T-helper 1 cell (primary cell): ENCODE measurements around the gene ITGA1.

Source experiments
- DNase-seq, 5 donors: peaks; one replicate each; pipeline ENCODE4 v3.0.0-alpha.2; 2012 to 2020

Gene ITGA1

DNA sequence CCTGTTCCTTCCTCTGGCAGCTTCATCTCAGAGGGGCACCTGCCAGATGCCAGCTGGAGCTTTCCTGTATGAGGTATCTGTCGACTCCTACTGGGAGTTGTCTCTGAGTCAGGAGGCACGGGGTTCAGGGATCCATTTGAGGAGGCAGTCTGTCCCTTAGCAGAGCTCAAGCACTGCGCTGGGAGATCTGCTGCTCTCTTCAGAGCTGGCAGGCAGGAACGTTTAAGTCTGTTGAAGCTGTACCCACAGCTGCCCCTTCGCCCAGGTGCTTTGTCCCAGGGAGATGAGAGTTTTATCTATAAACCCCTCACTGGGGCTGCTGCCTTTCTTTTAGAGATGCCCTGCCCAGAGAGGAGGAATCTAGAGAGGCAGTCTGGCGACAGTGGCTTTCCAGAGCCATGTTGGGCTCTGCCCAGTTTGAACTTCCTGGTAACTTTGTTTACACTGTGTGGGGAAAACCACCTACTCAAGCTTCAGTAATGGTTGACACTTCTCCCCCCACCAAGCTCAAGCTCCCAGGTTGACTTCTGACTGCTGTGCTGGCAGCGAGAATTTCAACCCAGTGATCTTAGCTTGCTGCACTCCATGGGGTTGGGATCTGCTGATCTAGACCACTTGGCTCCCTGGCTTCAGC lies 189.7 kb downstream of the ITGA1 start:
- no peak for DNase-seq

DNA sequence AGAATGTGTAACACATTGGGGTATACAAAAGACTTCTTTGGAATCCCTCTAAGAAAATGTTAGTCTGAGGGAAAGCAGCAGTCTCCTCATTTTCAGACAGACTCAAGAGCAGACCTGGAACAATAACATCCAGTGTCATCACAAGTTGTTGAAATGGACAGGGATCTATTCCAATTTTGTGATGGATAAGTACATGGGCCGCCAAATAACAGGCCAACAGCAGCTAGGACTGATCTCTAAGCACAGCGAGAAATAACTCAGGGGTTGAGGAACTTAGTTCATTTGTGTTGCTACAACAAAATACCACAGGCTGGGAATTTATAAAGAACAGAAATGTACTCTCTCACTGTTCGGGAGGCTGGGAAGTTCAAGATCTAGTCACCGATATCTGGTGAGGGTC lies 193.8 kb downstream of the ITGA1 start:
- no peak for DNase-seq

- no peak for DNase-seq
Observed at GRCh38 chr5:52983731-52984636, 196.3 kb downstream of the ITGA1 start.

DNA sequence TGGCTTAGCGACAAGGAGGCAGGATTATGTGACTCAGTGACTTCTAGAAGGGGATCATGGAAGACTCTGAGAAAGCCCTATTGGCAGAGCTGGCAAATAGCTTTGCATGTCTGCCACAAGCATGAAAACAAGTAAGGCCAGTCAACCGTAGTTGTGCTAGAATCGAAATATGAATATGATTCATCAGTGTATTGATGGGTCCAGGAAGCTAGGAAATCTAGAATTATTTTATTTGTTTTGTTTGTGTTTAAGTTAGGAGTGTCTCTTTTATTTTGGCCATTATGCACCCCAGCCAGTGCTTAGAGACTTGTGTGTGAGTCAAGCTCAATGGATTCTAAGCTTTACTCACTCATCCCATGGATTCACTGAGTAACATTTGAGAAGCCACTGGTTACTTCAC lies 197.6 kb downstream of the ITGA1 start:
- DNase-seq = no peak

- DNase-seq = peak in 1 of 5 donors; percentile 28
Observed at GRCh38 chr5:52987711-52988331, 200.1 kb downstream of the ITGA1 start.

DNA sequence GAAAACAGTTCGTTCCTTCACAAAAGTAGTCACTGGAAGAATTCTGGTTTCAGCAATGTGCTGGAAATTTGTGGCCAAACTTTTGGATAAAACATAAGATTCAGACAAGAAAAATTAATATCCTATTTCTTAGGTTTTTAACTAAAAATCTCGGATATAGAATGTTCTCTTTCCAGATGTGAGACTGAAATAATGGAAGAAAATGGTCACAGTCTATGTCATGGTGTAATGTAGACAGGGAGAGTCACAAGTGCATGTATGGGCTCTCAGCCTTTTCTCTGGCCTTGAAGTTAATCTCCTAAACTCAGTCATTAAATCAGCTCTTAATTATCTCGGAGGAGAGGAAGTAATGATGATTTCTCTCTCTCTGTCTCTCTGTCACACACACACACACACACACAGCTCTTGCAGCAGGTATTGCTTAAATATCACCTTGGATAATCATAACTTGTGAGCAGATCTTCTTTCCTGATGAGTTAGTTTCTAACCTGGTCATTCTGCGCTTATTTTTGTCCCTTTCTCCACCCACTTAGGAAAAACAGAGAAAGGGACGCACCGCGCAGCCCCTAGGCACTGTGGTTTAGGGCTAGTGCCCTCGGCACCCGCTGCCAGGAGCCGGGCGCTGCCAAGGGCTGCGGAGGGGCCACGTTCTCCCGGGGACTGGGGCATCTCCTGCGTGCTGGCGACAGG lies 200.8 kb downstream of the ITGA1 start:
- DNase-seq = peak in 1 of 5 donors; percentile 23

DNA sequence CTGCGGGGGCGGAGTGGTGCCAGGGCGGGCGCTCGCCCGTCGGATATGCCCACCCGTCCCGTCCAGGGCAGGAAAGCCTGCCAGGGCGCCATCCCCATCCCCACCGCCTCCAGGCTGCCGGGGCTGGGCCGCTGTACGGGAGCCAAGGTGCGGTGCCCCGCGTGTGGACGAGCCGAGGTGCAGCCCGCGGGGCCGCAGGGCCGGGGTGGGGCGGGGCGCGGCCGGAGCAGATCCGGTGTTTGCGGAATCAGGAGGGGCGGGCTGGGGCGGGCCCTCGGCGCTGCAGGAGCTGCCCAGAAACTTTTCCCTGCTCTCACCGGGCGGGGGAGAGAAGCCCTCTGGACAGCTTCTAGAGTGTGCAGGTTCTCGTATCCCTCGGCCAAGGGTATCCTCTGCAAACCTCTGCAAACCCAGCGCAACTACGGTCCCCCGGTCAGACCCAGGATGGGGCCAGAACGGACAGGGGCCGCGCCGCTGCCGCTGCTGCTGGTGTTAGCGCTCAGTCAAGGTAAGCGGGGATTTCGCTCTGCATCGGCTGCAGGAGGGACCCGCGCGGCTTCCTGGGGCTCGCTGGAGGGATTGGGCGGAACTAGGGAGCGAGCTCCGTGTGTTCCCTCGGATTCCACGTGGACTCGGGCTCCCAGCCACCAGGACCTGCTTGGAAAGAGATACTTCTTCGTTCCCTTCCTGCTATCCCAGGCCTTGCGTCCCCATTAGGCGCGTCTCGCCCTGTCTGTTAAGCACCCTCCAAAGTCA lies 201.5 kb downstream of the ITGA1 start, which contains the start of gene ITGA2:
Gene ITGA2 (plus strand): TSS at position 328 of the 756 bp plus-strand sequence. CDS start 117 bp downstream, at position 445.
- peak; percentile 3 to 57 (median 9) for DNase-seq

GRCh38 chr5:52989781-52990527 lies 202.2 kb downstream of the ITGA1 start:
- peak in 4 of 5 donors; percentile 8 to 52 (median 12) for DNase-seq

GRCh38 chr5:52990528-52990925 lies 202.8 kb downstream of the ITGA1 start:
- no peak for DNase-seq

DNA sequence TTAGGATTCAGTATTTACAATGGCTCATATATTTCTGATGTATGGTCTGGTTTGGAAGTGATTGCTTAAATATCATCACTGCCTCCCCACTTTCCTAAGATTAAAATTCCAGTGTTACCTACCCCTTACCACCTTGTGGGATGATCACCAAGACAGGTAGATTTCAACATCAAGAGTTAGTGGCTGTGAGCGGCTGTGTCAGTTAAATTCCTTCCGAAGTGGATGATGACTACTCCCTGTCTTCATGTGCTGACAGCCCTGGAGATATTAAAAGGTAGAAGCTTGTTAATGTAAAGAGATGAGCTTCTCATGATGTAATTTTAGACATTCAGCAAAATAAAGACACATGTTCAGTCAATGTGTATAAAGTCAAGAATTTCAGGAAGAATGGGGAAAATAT lies 205.7 kb downstream of the ITGA1 start:
- no peak for DNase-seq

GRCh38 chr5:52994266-52994665 lies 206.6 kb downstream of the ITGA1 start:
- DNase-seq = no peak

DNA sequence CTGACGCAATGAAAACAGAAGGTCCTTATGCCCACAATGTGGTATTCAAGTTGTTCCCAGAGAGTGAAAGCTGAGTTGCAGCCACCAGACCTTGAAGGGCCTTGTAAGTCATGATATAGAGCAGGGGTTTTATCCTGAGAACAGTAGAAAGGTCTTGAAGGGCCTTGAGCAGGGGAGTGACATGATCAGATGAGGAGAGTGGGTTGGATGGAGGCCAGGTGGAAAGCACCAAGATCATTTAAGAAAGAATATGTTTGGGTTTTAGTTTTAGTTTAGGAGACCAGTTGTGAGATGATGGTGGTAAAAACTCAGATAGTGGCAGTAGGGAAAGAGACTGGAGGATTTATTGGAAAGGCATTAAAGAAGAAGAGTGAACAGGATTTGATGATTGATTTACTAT lies 207.4 kb downstream of the ITGA1 start:
- no peak for DNase-seq

- DNase-seq = no peak
Observed at GRCh38 chr5:52995914-52996313, 208.2 kb downstream of the ITGA1 start.

DNA sequence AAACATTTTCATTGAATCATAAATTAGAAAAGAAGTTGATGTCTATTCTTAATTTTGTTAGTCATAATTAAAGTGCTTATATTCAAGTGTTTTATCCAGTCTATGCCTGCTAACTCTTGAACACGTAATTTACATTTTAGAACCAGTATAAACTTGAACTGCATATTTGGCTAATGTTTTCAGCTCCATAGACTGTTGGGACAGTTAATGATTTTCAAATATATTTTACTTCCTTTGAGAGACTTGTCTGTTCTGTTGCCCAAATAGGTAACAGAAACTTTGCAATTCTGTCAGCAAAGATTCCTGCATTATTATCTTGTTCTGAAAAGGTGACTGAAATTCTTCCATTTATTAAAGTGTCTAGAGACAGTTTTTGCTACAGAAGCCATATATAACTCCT lies 209.3 kb downstream of the ITGA1 start:
- no peak for DNase-seq

GRCh38 chr5:52997424-52997823 lies 209.7 kb downstream of the ITGA1 start:
- DNase-seq = no peak

- DNase-seq = no peak
Observed at GRCh38 chr5:52998552-52999313, 211.0 kb downstream of the ITGA1 start.

GRCh38 chr5:52999344-52999949 lies 211.7 kb downstream of the ITGA1 start:
- DNase-seq = peak in 1 of 5 donors; percentile 67

DNA sequence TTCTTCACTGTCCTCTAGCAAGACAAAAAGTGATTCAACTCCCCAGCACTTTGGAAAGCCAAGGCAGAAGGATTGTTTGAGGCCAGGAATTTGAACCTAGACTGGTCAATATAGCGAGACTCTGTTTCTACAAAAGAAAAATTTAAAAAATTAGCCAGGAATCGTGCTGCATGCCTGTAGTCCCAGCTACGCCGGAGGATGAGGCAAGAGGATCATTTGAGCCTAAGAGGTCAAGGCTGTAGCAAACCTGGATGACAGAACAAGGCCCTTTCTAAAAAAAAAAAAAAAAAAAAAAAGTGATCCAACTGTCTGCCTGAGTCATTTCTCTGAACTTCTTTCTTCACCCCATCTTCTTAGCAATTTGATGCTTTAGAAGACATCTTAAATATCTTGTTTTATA lies 213.8 kb downstream of the ITGA1 start:
- no peak for DNase-seq

GRCh38 chr5:53002491-53002890 lies 214.8 kb downstream of the ITGA1 start:
- no peak for DNase-seq

GRCh38 chr5:53003144-53003543 lies 215.4 kb downstream of the ITGA1 start:
- DNase-seq = no peak
